WTC11 (cell line): ENCODE measurements around the gene MT1H.

Source experiments
- CBFB ChIP-seq: sonication (generic); formaldehyde crosslinking; IDR thresholded peaks from 2 replicates; pipeline ENCODE4 v1.8.1; 2022; ENCODE audit warnings: mild to moderate bottlenecking, low read depth, missing genetic modification reagents
- CREB1 ChIP-seq: sonication (generic); formaldehyde crosslinking; IDR thresholded peaks from 2 replicates; pipeline ENCODE4 v1.8.0; 2023; ENCODE audit warnings: mild to moderate bottlenecking, missing genetic modification reagents
- TF ChIP-seq, protein P1 (sequence below): fragments of 200-600 bp; IDR thresholded peaks from 2 replicates; pipeline ENCODE4 v1.8.0; 2022; ENCODE audit warnings: antibody characterized with exemption
- TF ChIP-seq, protein P2 (sequence below): sonication (generic); formaldehyde crosslinking; IDR thresholded peaks from 2 replicates; pipeline ENCODE4 v1.8.0; 2022; ENCODE audit warnings: mild to moderate bottlenecking, missing genetic modification reagents
- TF ChIP-seq, protein P3 (sequence below): sonication (generic); formaldehyde crosslinking; conservative IDR thresholded peaks from 2 replicates; pipeline ENCODE4 v1.8.1; 2022; ENCODE audit warnings: mild to moderate bottlenecking, missing genetic modification reagents

DNA sequence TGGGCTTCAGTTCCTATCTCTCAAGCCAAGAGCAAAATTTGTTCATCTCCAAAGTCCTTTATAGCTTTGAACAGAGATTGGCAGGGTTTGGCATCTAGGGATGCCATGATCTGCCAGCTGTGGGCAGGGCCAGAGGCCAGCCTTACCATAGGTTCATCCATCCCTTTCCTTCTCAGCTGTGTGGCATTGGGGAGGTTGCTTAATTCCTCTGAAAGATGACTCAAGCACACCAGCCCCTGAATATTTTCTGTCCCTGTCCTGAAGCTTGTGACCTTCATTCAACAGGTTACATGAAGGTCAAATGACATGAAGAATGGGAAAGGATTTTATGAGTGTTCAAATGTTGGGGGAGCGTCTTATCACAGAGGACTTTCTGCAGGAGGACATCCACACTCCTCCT lies 5.1 kb upstream of the MT1H start:
- TF ChIP-seq, protein P1, sequence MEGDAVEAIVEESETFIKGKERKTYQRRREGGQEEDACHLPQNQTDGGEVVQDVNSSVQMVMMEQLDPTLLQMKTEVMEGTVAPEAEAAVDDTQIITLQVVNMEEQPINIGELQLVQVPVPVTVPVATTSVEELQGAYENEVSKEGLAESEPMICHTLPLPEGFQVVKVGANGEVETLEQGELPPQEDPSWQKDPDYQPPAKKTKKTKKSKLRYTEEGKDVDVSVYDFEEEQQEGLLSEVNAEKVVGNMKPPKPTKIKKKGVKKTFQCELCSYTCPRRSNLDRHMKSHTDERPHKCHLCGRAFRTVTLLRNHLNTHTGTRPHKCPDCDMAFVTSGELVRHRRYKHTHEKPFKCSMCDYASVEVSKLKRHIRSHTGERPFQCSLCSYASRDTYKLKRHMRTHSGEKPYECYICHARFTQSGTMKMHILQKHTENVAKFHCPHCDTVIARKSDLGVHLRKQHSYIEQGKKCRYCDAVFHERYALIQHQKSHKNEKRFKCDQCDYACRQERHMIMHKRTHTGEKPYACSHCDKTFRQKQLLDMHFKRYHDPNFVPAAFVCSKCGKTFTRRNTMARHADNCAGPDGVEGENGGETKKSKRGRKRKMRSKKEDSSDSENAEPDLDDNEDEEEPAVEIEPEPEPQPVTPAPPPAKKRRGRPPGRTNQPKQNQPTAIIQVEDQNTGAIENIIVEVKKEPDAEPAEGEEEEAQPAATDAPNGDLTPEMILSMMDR, result no peak
- no peak for TF ChIP-seq CREB1
- TF ChIP-seq, protein P2, sequence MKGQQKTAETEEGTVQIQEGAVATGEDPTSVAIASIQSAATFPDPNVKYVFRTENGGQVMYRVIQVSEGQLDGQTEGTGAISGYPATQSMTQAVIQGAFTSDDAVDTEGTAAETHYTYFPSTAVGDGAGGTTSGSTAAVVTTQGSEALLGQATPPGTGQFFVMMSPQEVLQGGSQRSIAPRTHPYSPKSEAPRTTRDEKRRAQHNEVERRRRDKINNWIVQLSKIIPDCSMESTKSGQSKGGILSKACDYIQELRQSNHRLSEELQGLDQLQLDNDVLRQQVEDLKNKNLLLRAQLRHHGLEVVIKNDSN (CRISPR knock-in tag), result no peak
- TF ChIP-seq, protein P3, sequence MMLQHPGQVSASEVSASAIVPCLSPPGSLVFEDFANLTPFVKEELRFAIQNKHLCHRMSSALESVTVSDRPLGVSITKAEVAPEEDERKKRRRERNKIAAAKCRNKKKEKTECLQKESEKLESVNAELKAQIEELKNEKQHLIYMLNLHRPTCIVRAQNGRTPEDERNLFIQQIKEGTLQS (CRISPR knock-in tag), result no peak
- TF ChIP-seq CBFB (CRISPR knock-in tag), result no peak
